ENCODE data around the gene CCDC93.

- TF ChIP-seq CTCF (IDR thresholded peaks at IDR 0.05) (no peak), POLR2AphosphoS5 (IDR thresholded peaks at IDR 0.05) (no peak)
These were observed 37.3 kb downstream of the CCDC93 start for GRCh38 chr2:117976581-117976980.
